Prostate gland (tissue), 2 donors: Measurements from ENCODE around the gene FGF22. TPM values are rescaled to one million over a fixed set of nuclear protein-coding genes. Genes with fewer than 3 reads are reported as not detected.

Source experiments
- DNase-seq: peaks from one replicate; pipeline ENCODE4 v3.0.0-alpha.2; 2019; ENCODE audit warnings: low spot score
- H3K27ac ChIP-seq, 2 donors: fragments of 200-600 bp; sonication (generic); 2 replicates each; pipeline ENCODE4 v1.5.1; 2017 to 2019
- H3K27me3 ChIP-seq: fragments of 200-600 bp; sonication (generic); replicated peaks from 2 replicates; pipeline ENCODE4 v1.5.1; 2019; ENCODE audit not compliant: insufficient read depth
- H3K36me3 ChIP-seq, 2 donors: fragments of 200-600 bp; sonication (generic); 1 replicate in 1 of 2; 2 replicates in 1 of 2; pipeline versions ENCODE4 v1.5.1 to v1.8.1; 2017 to 2019
- H3K4me1 ChIP-seq: fragments of 200-600 bp; sonication (generic); replicated peaks from 2 replicates; pipeline ENCODE4 v1.5.1; 2019
- H3K4me3 ChIP-seq, 2 donors: fragments of 200-600 bp; sonication (generic); 2 replicates each; pipeline ENCODE4 v1.5.1; 2017 to 2019
- H3K9me3 ChIP-seq: fragments of 200-600 bp; sonication (generic); 2 replicates; pipeline ENCODE4 v1.5.1; 2017
- POLR2A ChIP-seq: fragments of 450-650 bp; IDR thresholded peaks from one replicate; pipeline ENCODE4 v1.6.1; 2016; ENCODE audit warnings: antibody characterized with exemption, mild to moderate bottlenecking
- POLR2AphosphoS5 ChIP-seq: sonication (generic); formaldehyde crosslinking; IDR thresholded peaks from one replicate; pipeline ENCODE4 v1.6.1; 2017; ENCODE audit warnings: antibody characterized with exemption
- WGBS: methylation state at CpG from one replicate; pipeline ENCODE4 v1.1.5; 2018; 5-methylcytosine and 5-hydroxymethylcytosine counted together
- intact Hi-C: fragments of 100-400 bp; cut with DNase I; formaldehyde crosslinking; loops from one replicate; pipeline ENCODE4 v1.14.2; 2022
- total RNA-seq, 2 donors: library from RNA; depleted of rRNA; stranded (reverse); fragments of >200 nt; gene quantifications; one replicate each; pipeline ENCODE4 v1.1.0, GENCODE V29; 2016
- TF ChIP-seq, protein P1 (sequence below), 4 experiments: fragments of 200-600 bp in 2 of 4; fragments of 450-650 bp in 2 of 4; sonication (generic) in 2 of 4; IDR thresholded peaks; 1 replicate in 3 of 4; 2 replicates in 1 of 4; pipeline ENCODE4 v1.5.1; 2016 to 2019; ENCODE audit warnings: antibody characterized with exemption in 4 of 4, mild to moderate bottlenecking in 2 of 4, moderate library complexity in 2 of 4

Gene FGF22
- total RNA-seq, 2 donors from 2014 or later, result 4.4 TPM; not detected in 1

DNA sequence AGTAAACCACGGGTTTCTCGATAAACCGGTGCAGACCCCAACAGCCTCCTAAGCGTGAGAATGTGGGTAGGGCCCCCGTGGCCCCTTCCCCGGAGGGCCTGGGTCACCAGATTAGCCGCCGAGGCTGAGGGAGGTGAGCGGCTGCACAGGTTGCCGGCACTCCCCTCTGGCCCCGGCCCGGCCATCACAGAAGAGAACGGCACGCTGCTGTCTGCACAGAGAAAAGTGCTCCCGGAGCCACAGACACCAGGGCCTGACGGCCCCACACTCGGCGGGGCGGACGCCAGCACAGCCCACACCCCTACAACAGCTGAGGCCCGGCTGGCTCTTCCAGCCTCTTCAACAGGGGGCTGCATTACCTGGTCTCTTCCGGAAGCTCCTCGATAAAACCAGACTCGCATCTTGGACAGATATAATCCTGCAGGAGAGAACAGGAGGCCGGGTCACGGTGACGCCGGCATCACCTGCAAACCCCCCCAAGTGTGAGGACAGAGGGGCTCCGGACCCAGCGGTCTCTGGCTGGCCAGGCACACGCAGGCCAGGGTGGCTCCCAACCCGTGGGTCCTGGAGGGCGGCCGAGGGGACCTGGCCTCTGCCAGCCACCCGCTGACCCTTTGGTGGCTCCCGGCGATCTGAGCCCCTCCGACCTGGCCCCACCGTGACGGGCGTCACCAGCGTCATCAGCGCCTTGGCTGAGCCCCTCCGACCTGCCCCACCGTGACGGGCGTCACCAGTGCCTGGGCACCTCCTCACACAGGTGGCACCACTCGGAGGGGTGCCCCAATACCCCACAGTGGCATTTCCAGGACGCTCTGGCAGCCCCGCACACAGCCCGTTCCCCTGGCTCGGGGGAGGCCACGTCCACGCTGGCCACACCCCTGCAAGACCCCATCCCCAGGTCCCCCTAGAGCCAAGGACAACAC lies 13.0 kb downstream of the FGF22 start:
- 88% methylated on average over 53 of the region's 54 CpGs for WGBS
- Histone ChIP-seq H3K27me3 (no peaks in the 10 kb centered on the region), H3K36me3 (peaks cover 0 to 6% of the 10 kb centered on the region in 2 donors), H3K9me3 (no peaks in the 10 kb centered on the region), H3K27ac (no peak overlapping the region), H3K4me1 (no peaks in the 10 kb centered on the region), H3K4me3 (no peak overlapping the region)
- no peak for TF ChIP-seq POLR2A
- intact Hi-C loops, result no loop called here
- DNase-seq, result no peak

DNA sequence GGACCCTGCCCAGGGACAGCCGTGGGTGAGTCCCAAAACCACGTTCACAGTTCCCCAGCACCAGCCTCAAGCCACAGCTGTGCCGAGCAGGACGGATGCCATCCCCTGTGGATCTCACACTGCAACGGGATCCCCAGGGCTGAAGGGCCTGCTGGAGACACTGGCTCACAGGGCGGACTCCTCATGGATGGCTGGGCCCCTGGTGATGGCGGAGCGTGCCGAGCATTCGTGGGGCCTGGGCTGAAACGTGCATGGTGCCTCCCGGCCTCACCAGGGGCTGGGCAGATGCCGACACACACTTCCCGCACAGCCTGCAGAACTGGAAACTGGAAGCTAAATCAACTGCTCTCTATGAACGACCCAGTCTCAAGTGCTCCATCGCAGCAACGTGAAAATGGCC lies 13.7 kb downstream of the FGF22 start:
- Histone ChIP-seq H3K36me3 (peaks cover 0 to 6% of the 10 kb centered on the region in 2 donors), H3K4me3 (no peak overlapping the region), H3K27ac (no peak overlapping the region), H3K27me3 (no peaks in the 10 kb centered on the region), H3K4me1 (no peaks in the 10 kb centered on the region), H3K9me3 (no peaks in the 10 kb centered on the region)
- WGBS, result 86% methylated on average over 17 of the region's 17 CpGs
- no peak for DNase-seq
- TF ChIP-seq, protein P1, sequence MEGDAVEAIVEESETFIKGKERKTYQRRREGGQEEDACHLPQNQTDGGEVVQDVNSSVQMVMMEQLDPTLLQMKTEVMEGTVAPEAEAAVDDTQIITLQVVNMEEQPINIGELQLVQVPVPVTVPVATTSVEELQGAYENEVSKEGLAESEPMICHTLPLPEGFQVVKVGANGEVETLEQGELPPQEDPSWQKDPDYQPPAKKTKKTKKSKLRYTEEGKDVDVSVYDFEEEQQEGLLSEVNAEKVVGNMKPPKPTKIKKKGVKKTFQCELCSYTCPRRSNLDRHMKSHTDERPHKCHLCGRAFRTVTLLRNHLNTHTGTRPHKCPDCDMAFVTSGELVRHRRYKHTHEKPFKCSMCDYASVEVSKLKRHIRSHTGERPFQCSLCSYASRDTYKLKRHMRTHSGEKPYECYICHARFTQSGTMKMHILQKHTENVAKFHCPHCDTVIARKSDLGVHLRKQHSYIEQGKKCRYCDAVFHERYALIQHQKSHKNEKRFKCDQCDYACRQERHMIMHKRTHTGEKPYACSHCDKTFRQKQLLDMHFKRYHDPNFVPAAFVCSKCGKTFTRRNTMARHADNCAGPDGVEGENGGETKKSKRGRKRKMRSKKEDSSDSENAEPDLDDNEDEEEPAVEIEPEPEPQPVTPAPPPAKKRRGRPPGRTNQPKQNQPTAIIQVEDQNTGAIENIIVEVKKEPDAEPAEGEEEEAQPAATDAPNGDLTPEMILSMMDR (IDR thresholded peaks at IDR 0.05), result no peak
- TF ChIP-seq POLR2A (no peak), POLR2AphosphoS5 (no peak)
- intact Hi-C loops, result no loop called here

DNA sequence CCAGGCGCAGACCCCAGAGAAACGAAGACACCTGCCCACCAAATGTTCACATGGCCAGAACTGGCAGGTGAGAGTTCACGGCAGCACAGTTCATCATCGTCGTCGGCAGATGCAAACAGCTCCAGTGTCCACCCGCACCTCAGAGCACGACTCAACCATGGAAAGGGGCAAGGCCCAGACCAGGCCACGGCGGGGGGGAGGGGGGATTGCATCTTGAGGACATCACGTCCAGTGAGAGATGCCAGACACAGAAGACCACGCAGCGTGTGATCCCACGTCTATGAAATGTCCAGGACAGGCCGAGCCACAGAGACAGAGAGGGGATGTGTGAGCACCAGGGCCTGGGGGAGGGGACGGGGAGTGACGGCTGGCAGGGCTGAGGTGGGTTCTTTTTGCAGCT lies 16.0 kb downstream of the FGF22 start:
- Histone ChIP-seq H3K27me3 (no peaks in the 10 kb centered on the region), H3K36me3 (peaks cover 0 to 6% of the 10 kb centered on the region in 2 donors), H3K9me3 (no peaks in the 10 kb centered on the region), H3K4me3 (no peak overlapping the region), H3K4me1 (peaks cover 18% of the 10 kb centered on the region), H3K27ac (no peak overlapping the region)
- intact Hi-C loops, result no loop called here
- no peak for DNase-seq
- TF ChIP-seq, protein P1 (IDR thresholded peaks at IDR 0.05), result no peak
- TF ChIP-seq POLR2A, result no peak
- TF ChIP-seq POLR2AphosphoS5, result no peak
- WGBS, result 69% methylated on average over 17 of the region's 17 CpGs

DNA sequence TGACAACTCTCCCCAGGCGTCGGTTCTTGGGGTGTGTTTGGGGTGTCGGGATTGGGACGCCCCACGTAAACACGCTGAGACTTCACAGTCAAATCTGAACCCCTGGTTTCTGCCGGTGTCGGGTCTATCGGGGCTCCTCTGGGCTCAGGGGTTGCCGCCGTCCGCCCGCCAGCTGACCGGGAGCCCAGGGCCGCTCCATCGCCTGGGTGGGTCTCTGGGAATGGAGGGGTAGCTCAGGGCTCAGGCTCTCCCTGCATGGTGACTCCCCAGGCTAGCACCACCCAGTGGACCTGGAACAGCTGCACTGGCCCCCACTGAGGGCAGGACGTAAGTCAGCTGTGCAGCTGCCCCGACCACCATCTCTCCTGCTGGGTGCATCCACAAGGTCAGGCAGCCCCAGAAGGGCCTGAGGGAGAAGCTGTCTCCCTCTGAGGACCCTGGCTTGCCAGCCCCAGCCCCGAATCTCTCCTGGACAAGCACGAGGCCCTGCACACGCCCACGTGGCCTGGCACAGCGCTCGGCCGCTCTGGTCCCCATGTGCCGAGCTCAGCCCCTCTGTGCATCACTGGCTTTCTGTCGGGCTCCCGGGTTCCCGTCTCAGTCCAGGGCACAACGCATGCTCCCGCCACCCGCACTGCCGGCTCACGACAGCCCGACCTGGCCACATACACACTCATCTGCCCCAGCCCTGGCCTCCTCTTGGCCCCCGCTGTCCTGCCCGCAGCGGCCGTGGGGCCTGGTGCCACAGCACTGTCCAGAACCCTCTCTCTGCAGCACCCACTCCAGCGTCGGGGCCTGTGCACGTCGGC lies 17.3 kb downstream of the FGF22 start:
- no peaks in the 10 kb centered on the region for H3K27me3 ChIP-seq
- TF ChIP-seq, protein P1 (IDR thresholded peaks at IDR 0.05), result no peak
- no peaks in the 10 kb centered on the region for H3K36me3 ChIP-seq
- DNase-seq, result no peak
- H3K4me1 ChIP-seq, result peaks cover 31% of the 10 kb centered on the region
- intact Hi-C loops, result no loop called here
- no peak overlapping the region for H3K4me3 ChIP-seq
- no peaks in the 10 kb centered on the region for H3K9me3 ChIP-seq
- H3K27ac ChIP-seq, result no peak overlapping the region
- WGBS, result 88% methylated on average over 40 of the region's 43 CpGs

DNA sequence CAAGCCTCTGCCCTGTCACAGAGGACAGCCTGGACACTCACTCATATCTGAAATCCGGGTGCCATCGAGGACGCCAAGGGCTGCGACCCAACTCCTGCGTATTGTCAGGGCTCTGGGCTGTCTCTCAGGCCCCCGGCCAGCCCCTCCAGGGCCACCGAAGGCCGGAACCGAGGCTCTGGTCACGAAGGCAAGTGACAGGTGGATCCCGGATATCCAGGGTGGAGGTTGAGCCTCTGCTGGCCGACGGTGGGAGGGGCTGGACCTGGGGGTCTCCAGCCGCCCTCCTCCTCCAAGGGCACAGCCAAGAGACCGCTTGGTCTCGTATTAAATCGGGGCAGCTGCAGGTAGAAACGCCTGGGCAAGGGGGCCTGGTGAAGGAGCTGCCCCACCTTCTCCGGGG lies 17.9 kb downstream of the FGF22 start:
- no peaks in the 10 kb centered on the region for H3K27me3 ChIP-seq
- H3K4me1 ChIP-seq, result peaks cover 31% of the 10 kb centered on the region
- H3K27ac ChIP-seq, result no peak overlapping the region
- H3K4me3 ChIP-seq, result no peak overlapping the region
- no peaks in the 10 kb centered on the region for H3K9me3 ChIP-seq
- no peak for DNase-seq
- no peaks in the 10 kb centered on the region for H3K36me3 ChIP-seq
- no peak for TF ChIP-seq POLR2AphosphoS5
- no peak for TF ChIP-seq POLR2A
- TF ChIP-seq, protein P1 (IDR thresholded peaks at IDR 0.05), result no peak
- intact Hi-C loops, result no loop called here
- 88% methylated on average over 19 of the region's 19 CpGs for whole genome bisulfite sequencing
